Liver (tissue), 9 donors: Measurements from ENCODE around the gene FNIP1. TPM values are rescaled to one million over a fixed set of nuclear protein-coding genes. Genes with fewer than 3 reads are reported as not detected.
A peak's percentile ranks its signal among the peaks of the same experiment; 100 is the strongest.

Experiments
- DNase-seq: peaks from one replicate; pipeline ENCODE4 v3.0.0-alpha.2; 2017; ENCODE audit warnings: low spot score
- H3K27ac ChIP-seq, 2 donors: one replicate each; pipeline ENCODE4 v1.7.0; 2013; ENCODE audit warnings: inconsistent platforms in 2 of 2, low read length in 2 of 2, control low read depth in 1 of 2, low read depth in 1 of 2, mild to moderate bottlenecking in 1 of 2
- H3K27me3 ChIP-seq, 4 donors: one replicate each; pipeline versions ENCODE4 v1.6.1 to v1.7.0; 2013; ENCODE audit warnings: low read length in 3 of 4, inconsistent platforms in 1 of 4, mild to moderate bottlenecking in 1 of 4, moderate library complexity in 1 of 4; ENCODE audit not compliant: control insufficient read depth in 4 of 4, insufficient read depth in 4 of 4
- H3K36me3 ChIP-seq, 4 donors: one replicate each; pipeline versions ENCODE4 v1.6.1 to v1.7.0; 2013; ENCODE audit warnings: low read length in 3 of 4, mild to moderate bottlenecking in 3 of 4, low read depth in 1 of 4, moderate library complexity in 1 of 4; ENCODE audit not compliant: control insufficient read depth in 4 of 4, insufficient read depth in 3 of 4
- H3K4me1 ChIP-seq, 4 donors: one replicate each; pipeline versions ENCODE4 v1.6.1 to v1.7.0; 2013; ENCODE audit warnings: low read length in 3 of 4, mild to moderate bottlenecking in 3 of 4, moderate library complexity in 1 of 4; ENCODE audit not compliant: control insufficient read depth in 4 of 4, insufficient read depth in 4 of 4
- H3K4me3 ChIP-seq, 3 donors: one replicate each; pipeline versions ENCODE4 v1.6.1 to v1.7.0; 2013; ENCODE audit warnings: low read length in 3 of 3, control low read depth in 1 of 3, low read depth in 1 of 3, mild to moderate bottlenecking in 1 of 3
- H3K9ac ChIP-seq, 2 donors: one replicate each; pipeline ENCODE4 v1.7.0; 2013; ENCODE audit warnings: low read length in 2 of 2, mild to moderate bottlenecking in 2 of 2, moderate library complexity in 2 of 2, control low read depth in 1 of 2, low read depth in 1 of 2
- H3K9me3 ChIP-seq, 4 donors: one replicate each; pipeline versions ENCODE4 v1.6.1 to v1.7.0; 2013; ENCODE audit warnings: low read length in 3 of 4; ENCODE audit not compliant: control insufficient read depth in 4 of 4
- ATF3 ChIP-seq: IDR thresholded peaks from 2 replicates; pipeline ENCODE4 v1.6.1; 2016; ENCODE audit warnings: antibody characterized with exemption
- CTCF ChIP-seq: fragments of 150-350 bp; IDR thresholded peaks from 2 replicates; pipeline ENCODE4 v1.5.1; 2017; ENCODE audit warnings: improper control_type of control experiment, low read depth, low read length; ENCODE audit not compliant: missing input control
- EGR1 ChIP-seq, 2 donors: IDR thresholded peaks; 2 replicates each; pipeline ENCODE4 v1.6.1; 2016 to 2018; ENCODE audit warnings: antibody characterized with exemption in 2 of 2, low read depth in 2 of 2
- FOXA1 ChIP-seq: IDR thresholded peaks from 2 replicates; pipeline ENCODE4 v1.6.1; 2016; ENCODE audit warnings: antibody characterized with exemption
- FOXA2 ChIP-seq: IDR thresholded peaks from 2 replicates; pipeline ENCODE4 v1.6.1; 2016; ENCODE audit warnings: antibody characterized with exemption
- GABPA ChIP-seq, 2 donors: IDR thresholded peaks in 1 of 2; conservative IDR thresholded peaks in 1 of 2; 2 replicates each; pipeline ENCODE4 v1.6.1; 2016; ENCODE audit warnings: antibody characterized with exemption in 2 of 2, mild to moderate bottlenecking in 1 of 2, moderate library complexity in 1 of 2
- HNF4A ChIP-seq, 2 donors: conservative IDR thresholded peaks; 2 replicates each; pipeline ENCODE4 v1.6.1; 2016; ENCODE audit warnings: antibody characterized with exemption in 2 of 2, mild to moderate bottlenecking in 2 of 2
- HNF4G ChIP-seq: IDR thresholded peaks from 2 replicates; pipeline ENCODE4 v1.6.1; 2016; ENCODE audit warnings: antibody characterized with exemption
- JUND ChIP-seq, 2 donors: IDR thresholded peaks; 2 replicates each; pipeline ENCODE4 v1.6.1; 2016; ENCODE audit warnings: antibody characterized with exemption in 2 of 2
- MAX ChIP-seq: IDR thresholded peaks from 2 replicates; pipeline ENCODE4 v1.6.1; 2016; ENCODE audit warnings: antibody characterized with exemption
- NR2F2 ChIP-seq: IDR thresholded peaks from 2 replicates; pipeline ENCODE4 v1.6.1; 2016; ENCODE audit warnings: antibody characterized with exemption
- RAD21 ChIP-seq, 2 donors: IDR thresholded peaks; 2 replicates each; pipeline ENCODE4 v1.6.1; 2016; ENCODE audit warnings: antibody characterized with exemption in 2 of 2, mild to moderate bottlenecking in 2 of 2
- REST ChIP-seq: IDR thresholded peaks from 2 replicates; pipeline ENCODE4 v1.6.1; 2016; ENCODE audit warnings: antibody characterized with exemption, mild to moderate bottlenecking
- RXRA ChIP-seq, 2 donors: IDR thresholded peaks; 2 replicates each; pipeline ENCODE4 v1.6.1; 2017 to 2018; ENCODE audit warnings: antibody characterized with exemption in 2 of 2, mild to moderate bottlenecking in 1 of 2
- SP1 ChIP-seq: IDR thresholded peaks from 2 replicates; pipeline ENCODE4 v1.6.1; 2018; ENCODE audit warnings: antibody characterized with exemption, mild to moderate bottlenecking
- TAF1 ChIP-seq: conservative IDR thresholded peaks from 2 replicates; pipeline ENCODE4 v1.6.1; 2016; ENCODE audit warnings: antibody characterized with exemption, mild to moderate bottlenecking
- YY1 ChIP-seq: IDR thresholded peaks from 2 replicates; pipeline ENCODE4 v1.6.1; 2016; ENCODE audit warnings: antibody characterized with exemption, mild to moderate bottlenecking
- ZBTB33 ChIP-seq: IDR thresholded peaks from 2 replicates; pipeline ENCODE4 v1.6.1; 2016; ENCODE audit warnings: antibody characterized with exemption
- WGBS: extraction: QIAGEN DNeasy Blood & Tissue Kit; methylation state at CpG from one replicate; pipeline ENCODE4 v1.1.7; 2013; 5-methylcytosine and 5-hydroxymethylcytosine counted together
- polyA plus RNA-seq, 2 donors: library from polyadenylated mRNA; stranded (reverse) in 1 of 2; unstranded in 1 of 2; fragments of 200-250 nt in 1 of 2; fragments of >200 nt in 1 of 2; fragmentation: Nextera tagmentation in 1 of 2; extraction: Ambion mirVana in 1 of 2; gene quantifications; one replicate each; pipeline versions ENCODE4 v1.2.1 to v1.2.3, GENCODE V29; 2013 to 2015
- total RNA-seq, 2 donors: library from RNA; depleted of rRNA; stranded (reverse); fragments of >200 nt; gene quantifications; one replicate each; pipeline ENCODE4 v1.2.3, GENCODE V29; 2014
- donor health status: healthy.
- donor health status: healthy.
- donor health status: healthy.
- donor health status: healthy.
- donor health status: healthy.

FNIP1 gene
- total and polyA plus RNA-seq, 4 donors: 3.7 to 34.0 (median 13.8) TPM

- H3K9ac ChIP-seq: peak overlapping the region; percentile 84 to 95
- no peak for TF ChIP-seq HNF4A (conservative IDR thresholded peaks at IDR 0.05)
- TF ChIP-seq RXRA (IDR thresholded peaks at IDR 0.05): no peak
- TF ChIP-seq GABPA (IDR thresholded peaks at IDR 0.05 in 1 of 2, conservative IDR thresholded peaks at IDR 0.05 in 1 of 2): no peak
- TF ChIP-seq REST: no peak
- no peak for TF ChIP-seq RAD21 (IDR thresholded peaks at IDR 0.05)
- TF ChIP-seq CTCF: no peak
- TF ChIP-seq HNF4G: no peak
- no peak for TF ChIP-seq SP1
- no peak for TF ChIP-seq ZBTB33
- no peak for TF ChIP-seq JUND (IDR thresholded peaks at IDR 0.05)
- TF ChIP-seq YY1: no peak
- TF ChIP-seq TAF1: no peak
- peaks cover 3 to 26% (median 7%) of the 10 kb centered on the region in 4 donors for H3K4me1 ChIP-seq
- no peaks in the 10 kb centered on the region for H3K36me3 ChIP-seq
- peak overlapping the region; percentile 86 to 97 for H3K27ac ChIP-seq
- no peaks in the 10 kb centered on the region for H3K27me3 ChIP-seq
- DNase-seq: no peak
- H3K4me3 ChIP-seq: peak overlapping the region; percentile 70 to 97 (median 87)
- under 1% methylated on average over 21 of the region's 21 CpGs for WGBS
- H3K9me3 ChIP-seq: no peaks in the 10 kb centered on the region
These were observed 162.2 kb downstream of the FNIP1 start for GRCh38 chr5:131634666-131634995.

- Histone ChIP-seq H3K27ac (peak overlapping the region; percentile 86 to 97), H3K27me3 (no peaks in the 10 kb centered on the region), H3K4me1 (peaks cover 4 to 26% (median 7%) of the 10 kb centered on the region in 4 donors), H3K9me3 (no peaks in the 10 kb centered on the region), H3K9ac (peak overlapping the region; percentile 84 to 95), H3K36me3 (no peaks in the 10 kb centered on the region), H3K4me3 (peak overlapping the region; percentile 70 to 97 (median 87))
- no peak for DNase-seq
- 5% methylated on average over 4 of the region's 4 CpGs for WGBS
- TF ChIP-seq MAX: no peak
- TF ChIP-seq HNF4A (conservative IDR thresholded peaks at IDR 0.05): no peak
- TF ChIP-seq FOXA2: no peak
- TF ChIP-seq SP1: no peak
- TF ChIP-seq FOXA1: no peak
- TF ChIP-seq EGR1 (IDR thresholded peaks at IDR 0.05; ENCODE audit: low read depth in 2 of 2): no peak
- TF ChIP-seq YY1: no peak
- no peak for TF ChIP-seq NR2F2
- TF ChIP-seq ATF3: no peak
- TF ChIP-seq TAF1: no peak
- TF ChIP-seq RAD21 (IDR thresholded peaks at IDR 0.05): no peak
- no peak for TF ChIP-seq RXRA (IDR thresholded peaks at IDR 0.05)
- TF ChIP-seq GABPA (IDR thresholded peaks at IDR 0.05 in 1 of 2, conservative IDR thresholded peaks at IDR 0.05 in 1 of 2): no peak
- TF ChIP-seq CTCF: no peak
- no peak for TF ChIP-seq HNF4G
- no peak for TF ChIP-seq REST
These were observed 162.6 kb downstream of the FNIP1 start for GRCh38 chr5:131634238-131634637.
